Measurements from ENCODE around the gene TMEM92. TPM values are rescaled to one million over a fixed set of nuclear protein-coding genes. Genes with fewer than 3 reads are reported as not detected.

The TMEM92 gene
- not detected for polyA plus RNA-seq (ENCODE audit: low read depth in 6 of 6)

DNA sequence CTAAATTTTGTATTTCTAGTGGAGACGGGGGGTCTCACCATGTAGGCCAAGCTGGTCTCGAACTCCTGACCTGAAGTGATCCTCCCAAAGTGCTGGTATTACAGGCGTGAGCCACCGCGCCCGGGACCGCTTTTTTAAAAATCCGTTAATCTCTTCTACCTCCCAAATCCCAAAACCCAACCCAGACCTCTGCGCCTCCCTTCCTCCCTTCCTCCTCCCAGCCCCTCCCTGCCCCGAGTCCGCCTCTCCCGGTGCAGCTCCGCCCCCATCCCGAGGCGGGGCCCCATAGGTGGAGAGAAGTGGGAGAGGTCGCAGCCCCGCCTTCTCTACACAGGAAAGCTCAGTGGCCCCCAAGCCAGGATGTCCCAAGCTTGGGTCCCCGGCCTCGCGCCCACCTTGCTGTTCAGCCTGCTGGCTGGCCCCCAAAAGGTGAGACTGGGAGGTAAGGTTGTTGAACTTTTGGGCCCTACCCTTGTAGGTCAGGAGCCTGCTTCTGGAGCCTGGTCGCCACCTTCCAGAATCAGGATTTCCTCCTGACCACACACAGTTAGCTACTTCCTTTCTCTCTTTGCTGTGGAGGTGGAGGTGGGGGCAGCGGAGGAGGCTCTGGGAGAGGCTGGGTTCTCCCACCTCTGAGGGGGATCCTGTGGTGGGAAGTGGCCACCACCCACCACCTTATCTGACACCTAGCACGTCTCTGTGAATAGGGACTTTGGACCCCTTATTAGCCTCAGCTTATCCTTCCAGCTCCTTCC lies at the start of gene TMEM92:
Gene TMEM92, plus strand, starts transcription at position 325 of the 755 bp plus-strand sequence. Its CDS starts 36 bp downstream, at position 361.
- H3K9me3 Mint-ChIP-seq = no peaks in the 10 kb centered on the region
- no peak for DNase-seq

DNA sequence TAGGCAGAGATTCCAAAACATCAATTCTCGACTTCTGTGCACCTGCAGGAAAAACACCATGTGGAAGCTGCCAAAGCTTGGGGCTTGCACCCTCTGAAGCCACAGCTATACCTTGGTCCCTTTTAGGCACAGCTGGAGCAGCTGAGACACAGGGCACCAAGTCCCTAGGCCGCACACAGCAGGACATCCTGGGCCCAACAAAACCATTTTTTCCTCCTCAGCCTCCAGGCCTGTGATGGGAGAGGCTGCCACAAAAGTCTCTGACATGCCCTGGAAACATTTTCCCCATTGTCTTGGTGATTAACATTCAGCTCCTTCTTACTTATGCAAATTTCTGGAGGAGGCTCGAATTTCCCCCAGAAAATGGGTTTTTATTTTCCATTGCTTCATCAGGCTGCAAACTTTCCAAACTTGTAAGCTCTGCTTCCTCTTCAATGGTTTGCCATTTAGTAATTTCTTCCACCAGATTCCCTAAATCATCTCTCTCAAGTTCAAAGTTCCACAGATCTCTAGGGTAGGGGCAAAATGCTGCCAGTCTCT lies 48.5 kb upstream of the TMEM92 start:
- H3K4me1 Mint-ChIP-seq = peaks cover 0 to 6% (median 0%) of the 10 kb centered on the region in 3 donors
- H3K9me3 Mint-ChIP-seq = peaks cover 14 to 43% (median 36%) of the 10 kb centered on the region in 7 donors

More for the DNA sequence above, at the start of gene TMEM92:
- ATAC-seq (ENCODE audit: low read depth in 2 of 2) = no peak
- Mint-ChIP-seq H3K36me3 (peaks cover 0 to 8% of the 10 kb centered on the region in 2 donors), H3K4me1 (peaks cover 7 to 8% (median 8%) of the 10 kb centered on the region in 3 donors), H3K27me3 (peaks cover 45 to 69% (median 61%) of the 10 kb centered on the region in 3 donors), H3K4me3 (peak within 1 kb of the TSS in 6 of 8 donors; percentile 29 to 80 (median 54)), H3K27ac (no peak within 1 kb of the TSS)

DNA sequence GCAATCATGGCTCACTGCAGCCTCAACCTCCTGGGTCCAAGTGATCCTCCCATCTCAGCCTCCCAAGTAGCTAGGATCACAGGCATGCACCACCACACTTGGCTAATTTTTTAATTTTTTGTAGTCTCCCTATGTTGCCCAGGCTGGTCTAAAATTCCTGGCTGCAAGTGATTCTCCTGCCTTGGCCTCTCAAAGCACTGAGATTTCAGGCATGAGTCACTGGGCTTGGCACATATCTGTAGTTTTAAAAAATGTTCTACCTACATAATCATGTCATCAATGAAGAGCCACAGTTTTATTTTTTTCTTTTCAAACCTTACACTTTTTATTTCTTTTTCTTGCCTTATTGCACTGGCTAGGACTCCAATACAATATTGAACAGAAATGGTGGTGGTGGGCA lies 39.7 kb upstream of the TMEM92 start:
- peaks cover 1 to 30% (median 13%) of the 10 kb centered on the region in 7 donors for H3K9me3 Mint-ChIP-seq
- no peak for DNase-seq

More for the DNA sequence above, 48.5 kb upstream of the TMEM92 start:
- ATAC-seq (ENCODE audit: low read depth in 2 of 2) = no peak
- Mint-ChIP-seq H3K27me3 (peaks cover 11 to 38% (median 19%) of the 10 kb centered on the region in 3 donors), H3K4me3 (no peak overlapping the region), H3K36me3 (peaks cover 11 to 37% of the 10 kb centered on the region in 2 donors), H3K27ac (no peak overlapping the region)
- no peak for DNase-seq

GRCh38 chr17:50237901-50238300 lies 36.4 kb upstream of the TMEM92 start:
- Mint-ChIP-seq H3K9me3 (peaks cover 0 to 19% (median 5%) of the 10 kb centered on the region in 7 donors), H3K27me3 (peaks cover 38 to 65% (median 63%) of the 10 kb centered on the region in 3 donors), H3K27ac (no peak overlapping the region), H3K4me1 (no peaks in the 10 kb centered on the region), H3K36me3 (no peaks in the 10 kb centered on the region), H3K4me3 (no peak overlapping the region)
- ATAC-seq (ENCODE audit: low read depth in 2 of 2) = no peak
- no peak for DNase-seq

More for the DNA sequence above, 39.7 kb upstream of the TMEM92 start:
- H3K27ac Mint-ChIP-seq = no peak overlapping the region
- H3K4me3 Mint-ChIP-seq = no peak overlapping the region
- H3K36me3 Mint-ChIP-seq = no peaks in the 10 kb centered on the region
- peaks cover 39 to 57% (median 55%) of the 10 kb centered on the region in 3 donors for H3K27me3 Mint-ChIP-seq
- H3K4me1 Mint-ChIP-seq = no peaks in the 10 kb centered on the region
- ATAC-seq (ENCODE audit: low read depth in 2 of 2) = no peak

DNA sequence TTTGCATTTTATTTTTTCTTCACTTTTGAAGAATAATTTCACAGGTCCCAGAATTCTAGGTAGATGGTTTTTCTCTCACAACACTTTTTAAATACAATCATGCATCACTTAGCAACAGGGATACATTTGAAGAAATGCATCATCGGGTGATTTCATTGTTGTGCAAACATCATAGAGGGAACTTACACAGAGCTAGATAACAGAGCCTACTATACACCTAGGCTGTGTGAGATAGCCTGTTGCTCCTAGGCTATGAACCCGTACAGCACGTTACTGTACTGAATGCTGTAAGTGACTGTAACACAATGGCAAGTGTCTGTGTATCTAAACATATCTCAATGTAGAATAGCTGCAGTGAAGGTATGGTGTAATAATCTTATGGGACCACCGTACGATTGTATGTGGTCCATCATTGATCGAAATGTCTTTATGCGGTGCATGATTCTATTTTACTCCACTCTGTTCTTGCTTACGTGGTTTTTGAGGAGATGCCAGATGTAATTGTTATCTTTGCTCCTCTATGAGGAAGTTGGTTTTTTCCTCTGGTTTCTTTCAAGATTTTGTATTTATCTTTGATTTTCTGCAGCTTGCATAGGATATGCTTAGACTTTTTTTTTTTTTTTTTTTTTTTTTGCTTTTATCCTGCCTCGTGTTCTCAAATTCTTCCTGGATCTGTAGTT lies 35.5 kb upstream of the TMEM92 start:
- no peak for DNase-seq
- Mint-ChIP-seq H3K9me3 (peaks cover 0 to 15% (median 3%) of the 10 kb centered on the region in 7 donors), H3K27ac (no peak overlapping the region), H3K4me3 (no peak overlapping the region), H3K27me3 (peaks cover 33 to 60% (median 58%) of the 10 kb centered on the region in 3 donors), H3K36me3 (no peaks in the 10 kb centered on the region), H3K4me1 (no peaks in the 10 kb centered on the region)
- ATAC-seq (ENCODE audit: low read depth in 2 of 2) = no peak

DNA sequence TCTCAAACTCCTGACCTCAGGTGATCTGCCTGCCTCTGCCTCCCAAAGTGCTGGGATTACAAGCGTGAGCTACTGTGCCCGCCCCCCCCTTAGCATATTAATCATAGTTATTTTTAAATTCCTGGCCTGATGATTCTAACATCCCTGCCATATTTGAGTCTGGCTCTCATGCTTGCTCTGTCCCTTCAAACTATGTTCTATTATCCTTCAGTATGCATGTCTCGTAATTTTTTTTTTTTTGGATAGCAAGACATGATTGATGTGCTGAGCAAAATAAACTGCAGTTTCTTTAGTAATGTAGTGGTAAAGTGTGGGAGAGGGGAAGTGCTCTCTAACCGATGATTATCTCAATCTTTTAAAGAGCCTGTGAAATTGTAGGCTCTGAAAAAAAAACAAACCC lies 34.3 kb upstream of the TMEM92 start:
- peaks cover 35 to 62% (median 62%) of the 10 kb centered on the region in 3 donors for H3K27me3 Mint-ChIP-seq
- no peaks in the 10 kb centered on the region for H3K36me3 Mint-ChIP-seq
- DNase-seq = no peak
- H3K4me3 Mint-ChIP-seq = no peak overlapping the region
- H3K27ac Mint-ChIP-seq = no peak overlapping the region
- peaks cover 0 to 7% (median 3%) of the 10 kb centered on the region in 7 donors for H3K9me3 Mint-ChIP-seq
- H3K4me1 Mint-ChIP-seq = no peaks in the 10 kb centered on the region
- no peak for ATAC-seq (ENCODE audit: low read depth in 2 of 2)

GRCh38 chr17:50240851-50241250 lies 33.4 kb upstream of the TMEM92 start:
- DNase-seq (no peak), ATAC-seq (ENCODE audit: low read depth in 2 of 2) (no peak)
- Mint-ChIP-seq H3K9me3 (peaks cover 0 to 2% (median 0%) of the 10 kb centered on the region in 7 donors), H3K4me1 (no peaks in the 10 kb centered on the region), H3K27ac (no peak overlapping the region), H3K36me3 (no peaks in the 10 kb centered on the region), H3K27me3 (peaks cover 29 to 58% (median 57%) of the 10 kb centered on the region in 3 donors), H3K4me3 (no peak overlapping the region)

DNA sequence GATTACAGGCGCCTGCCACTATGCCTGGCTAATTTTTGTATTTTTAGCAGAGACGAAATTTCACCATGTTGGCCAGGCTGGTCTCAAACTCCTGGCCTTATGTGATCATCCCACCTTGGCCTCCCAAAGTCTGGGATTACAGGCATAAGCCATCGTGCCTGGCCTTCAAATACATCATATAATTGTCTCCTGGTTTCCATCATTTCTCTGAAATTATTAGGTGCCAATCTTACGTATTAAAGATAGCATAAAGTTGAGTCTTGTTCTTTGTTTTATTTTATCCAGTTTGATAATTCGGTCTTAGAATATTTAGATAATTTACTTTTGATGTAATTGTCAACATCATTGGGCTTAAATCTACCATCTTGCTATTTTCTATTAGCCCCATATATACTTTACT lies 32.8 kb upstream of the TMEM92 start:
- no peak for ATAC-seq (ENCODE audit: low read depth in 2 of 2)
- H3K9me3 Mint-ChIP-seq = peaks cover 0 to 2% (median 0%) of the 10 kb centered on the region in 7 donors
- no peaks in the 10 kb centered on the region for H3K4me1 Mint-ChIP-seq
- peaks cover 28 to 57% (median 54%) of the 10 kb centered on the region in 3 donors for H3K27me3 Mint-ChIP-seq
- no peak overlapping the region for H3K4me3 Mint-ChIP-seq
- no peaks in the 10 kb centered on the region for H3K36me3 Mint-ChIP-seq
- peak overlapping the region in 1 of 6 donors; percentile 47 for H3K27ac Mint-ChIP-seq
- DNase-seq = no peak

GRCh38 chr17:50244771-50245170 lies 29.5 kb upstream of the TMEM92 start:
- H3K27me3 Mint-ChIP-seq = peaks cover 31 to 62% (median 54%) of the 10 kb centered on the region in 3 donors
- no peak for ATAC-seq (ENCODE audit: low read depth in 2 of 2)
- no peak overlapping the region for H3K4me3 Mint-ChIP-seq
- peaks cover 12 to 21% of the 10 kb centered on the region in 2 donors for H3K36me3 Mint-ChIP-seq
- no peaks in the 10 kb centered on the region for H3K4me1 Mint-ChIP-seq
- H3K27ac Mint-ChIP-seq = no peak overlapping the region
- H3K9me3 Mint-ChIP-seq = peaks cover 6 to 31% (median 25%) of the 10 kb centered on the region in 7 donors
- DNase-seq = no peak

DNA sequence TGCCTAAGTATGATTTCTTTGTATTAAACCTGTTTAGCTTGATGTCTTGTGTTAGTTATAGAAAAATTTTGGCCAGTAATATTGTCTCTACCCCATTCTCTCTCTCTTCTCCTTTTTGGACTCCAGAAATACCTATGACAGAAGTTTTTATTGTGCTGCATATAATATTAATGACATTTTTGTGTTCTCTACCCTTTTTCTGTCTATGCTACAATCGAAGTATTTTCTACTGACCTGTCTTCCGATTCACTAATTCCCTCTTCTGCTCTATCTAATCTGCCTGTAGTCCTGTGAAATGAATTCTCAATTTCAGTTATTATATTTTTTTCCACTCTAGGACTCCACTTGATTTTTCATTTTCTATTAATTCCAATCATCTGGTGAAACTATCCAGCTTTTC lies 26.0 kb upstream of the TMEM92 start:
- peaks cover 35 to 44% (median 42%) of the 10 kb centered on the region in 3 donors for H3K27me3 Mint-ChIP-seq
- no peak for ATAC-seq (ENCODE audit: low read depth in 2 of 2)
- no peak overlapping the region for H3K27ac Mint-ChIP-seq
- no peak overlapping the region for H3K4me3 Mint-ChIP-seq
- no peak for DNase-seq
- no peaks in the 10 kb centered on the region for H3K4me1 Mint-ChIP-seq
- H3K36me3 Mint-ChIP-seq = peaks cover 12 to 21% of the 10 kb centered on the region in 2 donors
- H3K9me3 Mint-ChIP-seq = peaks cover 6 to 39% (median 30%) of the 10 kb centered on the region in 7 donors

DNA sequence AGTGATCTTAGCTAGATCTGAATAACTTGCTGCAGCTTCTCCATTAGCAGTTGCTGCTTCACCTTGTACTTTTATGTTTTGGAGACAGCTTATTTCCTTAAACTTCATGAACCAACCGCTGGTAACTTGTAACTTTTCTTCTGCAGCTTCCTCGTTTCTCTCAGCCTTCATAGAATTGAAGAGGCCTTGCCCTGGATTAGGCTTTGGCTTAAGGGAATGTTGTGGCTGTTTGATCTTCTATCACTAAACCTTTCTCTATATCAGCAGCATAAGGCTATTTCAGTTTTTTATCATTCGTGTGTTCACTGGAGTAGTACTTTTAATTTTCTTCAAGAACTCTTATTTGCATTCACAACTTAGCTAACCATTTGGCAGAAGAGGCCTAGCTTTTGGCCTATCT lies 21.5 kb upstream of the TMEM92 start:
- Mint-ChIP-seq H3K4me1 (no peaks in the 10 kb centered on the region), H3K9me3 (peaks cover 6 to 28% (median 22%) of the 10 kb centered on the region in 7 donors), H3K36me3 (peaks cover 12 to 14% of the 10 kb centered on the region in 2 donors), H3K4me3 (no peak overlapping the region), H3K27ac (no peak overlapping the region), H3K27me3 (peaks cover 36 to 45% (median 45%) of the 10 kb centered on the region in 3 donors)
- DNase-seq (no peak), ATAC-seq (ENCODE audit: low read depth in 2 of 2) (no peak)

GRCh38 chr17:50255766-50256635 lies 18.3 kb upstream of the TMEM92 start:
- H3K36me3 Mint-ChIP-seq = no peaks in the 10 kb centered on the region
- DNase-seq (no peak), ATAC-seq (ENCODE audit: low read depth in 2 of 2) (no peak)
- H3K4me1 Mint-ChIP-seq = no peaks in the 10 kb centered on the region
- peak overlapping the region in 1 of 6 donors; percentile 90 for H3K27ac Mint-ChIP-seq
- peaks cover 26 to 29% (median 27%) of the 10 kb centered on the region in 3 donors for H3K27me3 Mint-ChIP-seq
- peaks cover 0 to 4% (median 2%) of the 10 kb centered on the region in 7 donors for H3K9me3 Mint-ChIP-seq
- H3K4me3 Mint-ChIP-seq = no peak overlapping the region
